ENCODE results near the gene NUP210L. TPM values are rescaled to one million over a fixed set of nuclear protein-coding genes. Genes with fewer than 3 reads are reported as not detected.
A peak's percentile ranks its signal among the peaks of the same experiment; 100 is the strongest.

NUP210L gene
- total and polyA plus RNA-seq, 2 of the 13 experiments (the other 11 are each of a cell fraction or from before 2014, with no cell fraction given), result not detected

DNA sequence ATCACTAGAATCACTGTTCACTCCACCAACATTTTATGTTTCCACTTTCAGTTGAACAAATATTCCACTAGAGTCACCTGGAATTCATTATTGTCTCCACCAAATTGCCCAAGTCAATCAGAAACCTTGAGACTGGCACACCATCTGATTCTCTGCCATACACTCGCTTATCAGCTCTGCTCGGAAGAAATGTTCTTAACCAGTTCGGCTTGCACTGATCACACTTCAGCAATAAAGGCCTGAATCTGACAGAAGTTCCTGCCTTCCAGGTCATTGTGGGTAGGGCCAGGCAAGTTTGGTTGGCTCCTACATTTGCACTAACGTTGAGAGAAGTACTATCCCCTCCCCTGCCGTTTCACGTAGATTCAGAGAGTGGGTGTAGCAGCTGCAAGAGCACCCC, 27.1 kb upstream of the NUP210L start (continued):
- TF ChIP-seq, protein P1, sequence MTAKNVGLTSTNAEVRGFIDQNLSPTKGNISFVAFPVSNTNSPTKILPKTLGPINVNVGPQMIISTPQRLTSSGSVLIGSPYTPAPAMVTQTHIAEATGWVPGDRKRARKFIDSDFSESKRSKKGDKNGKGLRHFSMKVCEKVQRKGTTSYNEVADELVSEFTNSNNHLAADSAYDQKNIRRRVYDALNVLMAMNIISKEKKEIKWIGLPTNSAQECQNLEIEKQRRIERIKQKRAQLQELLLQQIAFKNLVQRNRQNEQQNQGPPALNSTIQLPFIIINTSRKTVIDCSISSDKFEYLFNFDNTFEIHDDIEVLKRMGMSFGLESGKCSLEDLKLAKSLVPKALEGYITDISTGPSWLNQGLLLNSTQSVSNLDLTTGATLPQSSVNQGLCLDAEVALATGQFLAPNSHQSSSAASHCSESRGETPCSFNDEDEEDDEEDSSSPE (CRISPR knock-in tag; IDR thresholded peaks at IDR 0.05), result 0 out of 2 replicates have a peak, but pooled peaks have one; percentile 7
- TF ChIP-seq JUNB (CRISPR knock-in tag; IDR thresholded peaks at IDR 0.05; ENCODE audit: borderline replicate concordance) (no peak), DPF2 (CRISPR knock-in tag; IDR thresholded peaks at IDR 0.05; ENCODE audit: borderline replicate concordance, low read depth) (peak; percentile 47), MIXL1 (CRISPR knock-in tag; IDR thresholded peaks at IDR 0.05) (no peak), TP53 (CRISPR knock-in tag; conservative IDR thresholded peaks at IDR 0.05) (no peak), XRCC5 (optimal IDR thresholded peaks at IDR 0.05; ENCODE audit: low read length) (no peak), RFX1 (IDR thresholded peaks at IDR 0.05) (no peak), GPN1 (CRISPR knock-in tag; IDR thresholded peaks at IDR 0.05; ENCODE audit: borderline replicate concordance) (no peak), ZNF446 (CRISPR knock-in tag; IDR thresholded peaks at IDR 0.05) (no peak), ZSCAN29 (CRISPR knock-in tag; conservative IDR thresholded peaks at IDR 0.05) (no peak), BRCA1 (CRISPR knock-in tag; IDR thresholded peaks at IDR 0.05) (no peak), SAP130 (CRISPR knock-in tag; IDR thresholded peaks at IDR 0.05; ENCODE audit: low read depth) (no peak)
- TF ChIP-seq, protein P2, sequence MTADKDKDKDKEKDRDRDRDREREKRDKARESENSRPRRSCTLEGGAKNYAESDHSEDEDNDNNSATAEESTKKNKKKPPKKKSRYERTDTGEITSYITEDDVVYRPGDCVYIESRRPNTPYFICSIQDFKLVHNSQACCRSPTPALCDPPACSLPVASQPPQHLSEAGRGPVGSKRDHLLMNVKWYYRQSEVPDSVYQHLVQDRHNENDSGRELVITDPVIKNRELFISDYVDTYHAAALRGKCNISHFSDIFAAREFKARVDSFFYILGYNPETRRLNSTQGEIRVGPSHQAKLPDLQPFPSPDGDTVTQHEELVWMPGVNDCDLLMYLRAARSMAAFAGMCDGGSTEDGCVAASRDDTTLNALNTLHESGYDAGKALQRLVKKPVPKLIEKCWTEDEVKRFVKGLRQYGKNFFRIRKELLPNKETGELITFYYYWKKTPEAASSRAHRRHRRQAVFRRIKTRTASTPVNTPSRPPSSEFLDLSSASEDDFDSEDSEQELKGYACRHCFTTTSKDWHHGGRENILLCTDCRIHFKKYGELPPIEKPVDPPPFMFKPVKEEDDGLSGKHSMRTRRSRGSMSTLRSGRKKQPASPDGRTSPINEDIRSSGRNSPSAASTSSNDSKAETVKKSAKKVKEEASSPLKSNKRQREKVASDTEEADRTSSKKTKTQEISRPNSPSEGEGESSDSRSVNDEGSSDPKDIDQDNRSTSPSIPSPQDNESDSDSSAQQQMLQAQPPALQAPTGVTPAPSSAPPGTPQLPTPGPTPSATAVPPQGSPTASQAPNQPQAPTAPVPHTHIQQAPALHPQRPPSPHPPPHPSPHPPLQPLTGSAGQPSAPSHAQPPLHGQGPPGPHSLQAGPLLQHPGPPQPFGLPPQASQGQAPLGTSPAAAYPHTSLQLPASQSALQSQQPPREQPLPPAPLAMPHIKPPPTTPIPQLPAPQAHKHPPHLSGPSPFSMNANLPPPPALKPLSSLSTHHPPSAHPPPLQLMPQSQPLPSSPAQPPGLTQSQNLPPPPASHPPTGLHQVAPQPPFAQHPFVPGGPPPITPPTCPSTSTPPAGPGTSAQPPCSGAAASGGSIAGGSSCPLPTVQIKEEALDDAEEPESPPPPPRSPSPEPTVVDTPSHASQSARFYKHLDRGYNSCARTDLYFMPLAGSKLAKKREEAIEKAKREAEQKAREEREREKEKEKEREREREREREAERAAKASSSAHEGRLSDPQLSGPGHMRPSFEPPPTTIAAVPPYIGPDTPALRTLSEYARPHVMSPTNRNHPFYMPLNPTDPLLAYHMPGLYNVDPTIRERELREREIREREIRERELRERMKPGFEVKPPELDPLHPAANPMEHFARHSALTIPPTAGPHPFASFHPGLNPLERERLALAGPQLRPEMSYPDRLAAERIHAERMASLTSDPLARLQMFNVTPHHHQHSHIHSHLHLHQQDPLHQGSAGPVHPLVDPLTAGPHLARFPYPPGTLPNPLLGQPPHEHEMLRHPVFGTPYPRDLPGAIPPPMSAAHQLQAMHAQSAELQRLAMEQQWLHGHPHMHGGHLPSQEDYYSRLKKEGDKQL (CRISPR knock-in tag; IDR thresholded peaks at IDR 0.05; ENCODE audit: low read depth), result no peak
- TF ChIP-seq, protein P3, sequence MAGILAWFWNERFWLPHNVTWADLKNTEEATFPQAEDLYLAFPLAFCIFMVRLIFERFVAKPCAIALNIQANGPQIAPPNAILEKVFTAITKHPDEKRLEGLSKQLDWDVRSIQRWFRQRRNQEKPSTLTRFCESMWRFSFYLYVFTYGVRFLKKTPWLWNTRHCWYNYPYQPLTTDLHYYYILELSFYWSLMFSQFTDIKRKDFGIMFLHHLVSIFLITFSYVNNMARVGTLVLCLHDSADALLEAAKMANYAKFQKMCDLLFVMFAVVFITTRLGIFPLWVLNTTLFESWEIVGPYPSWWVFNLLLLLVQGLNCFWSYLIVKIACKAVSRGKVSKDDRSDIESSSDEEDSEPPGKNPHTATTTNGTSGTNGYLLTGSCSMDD (CRISPR knock-in tag; IDR thresholded peaks at IDR 0.05), result no peak
- TF ChIP-seq, protein P4, sequence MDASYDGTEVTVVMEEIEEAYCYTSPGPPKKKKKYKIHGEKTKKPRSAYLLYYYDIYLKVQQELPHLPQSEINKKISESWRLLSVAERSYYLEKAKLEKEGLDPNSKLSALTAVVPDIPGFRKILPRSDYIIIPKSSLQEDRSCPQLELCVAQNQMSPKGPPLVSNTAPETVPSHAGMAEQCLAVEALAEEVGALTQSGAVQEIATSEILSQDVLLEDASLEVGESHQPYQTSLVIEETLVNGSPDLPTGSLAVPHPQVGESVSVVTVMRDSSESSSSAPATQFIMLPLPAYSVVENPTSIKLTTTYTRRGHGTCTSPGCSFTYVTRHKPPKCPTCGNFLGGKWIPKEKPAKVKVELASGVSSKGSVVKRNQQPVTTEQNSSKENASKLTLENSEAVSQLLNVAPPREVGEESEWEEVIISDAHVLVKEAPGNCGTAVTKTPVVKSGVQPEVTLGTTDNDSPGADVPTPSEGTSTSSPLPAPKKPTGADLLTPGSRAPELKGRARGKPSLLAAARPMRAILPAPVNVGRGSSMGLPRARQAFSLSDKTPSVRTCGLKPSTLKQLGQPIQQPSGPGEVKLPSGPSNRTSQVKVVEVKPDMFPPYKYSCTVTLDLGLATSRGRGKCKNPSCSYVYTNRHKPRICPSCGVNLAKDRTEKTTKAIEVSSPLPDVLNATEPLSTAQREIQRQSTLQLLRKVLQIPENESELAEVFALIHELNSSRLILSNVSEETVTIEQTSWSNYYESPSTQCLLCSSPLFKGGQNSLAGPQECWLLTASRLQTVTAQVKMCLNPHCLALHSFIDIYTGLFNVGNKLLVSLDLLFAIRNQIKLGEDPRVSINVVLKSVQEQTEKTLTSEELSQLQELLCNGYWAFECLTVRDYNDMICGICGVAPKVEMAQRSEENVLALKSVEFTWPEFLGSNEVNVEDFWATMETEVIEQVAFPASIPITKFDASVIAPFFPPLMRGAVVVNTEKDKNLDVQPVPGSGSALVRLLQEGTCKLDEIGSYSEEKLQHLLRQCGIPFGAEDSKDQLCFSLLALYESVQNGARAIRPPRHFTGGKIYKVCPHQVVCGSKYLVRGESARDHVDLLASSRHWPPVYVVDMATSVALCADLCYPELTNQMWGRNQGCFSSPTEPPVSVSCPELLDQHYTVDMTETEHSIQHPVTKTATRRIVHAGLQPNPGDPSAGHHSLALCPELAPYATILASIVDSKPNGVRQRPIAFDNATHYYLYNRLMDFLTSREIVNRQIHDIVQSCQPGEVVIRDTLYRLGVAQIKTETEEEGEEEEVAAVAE (CRISPR knock-in tag; IDR thresholded peaks at IDR 0.05; ENCODE audit: borderline replicate concordance), result no peak
- TF ChIP-seq, protein P5, sequence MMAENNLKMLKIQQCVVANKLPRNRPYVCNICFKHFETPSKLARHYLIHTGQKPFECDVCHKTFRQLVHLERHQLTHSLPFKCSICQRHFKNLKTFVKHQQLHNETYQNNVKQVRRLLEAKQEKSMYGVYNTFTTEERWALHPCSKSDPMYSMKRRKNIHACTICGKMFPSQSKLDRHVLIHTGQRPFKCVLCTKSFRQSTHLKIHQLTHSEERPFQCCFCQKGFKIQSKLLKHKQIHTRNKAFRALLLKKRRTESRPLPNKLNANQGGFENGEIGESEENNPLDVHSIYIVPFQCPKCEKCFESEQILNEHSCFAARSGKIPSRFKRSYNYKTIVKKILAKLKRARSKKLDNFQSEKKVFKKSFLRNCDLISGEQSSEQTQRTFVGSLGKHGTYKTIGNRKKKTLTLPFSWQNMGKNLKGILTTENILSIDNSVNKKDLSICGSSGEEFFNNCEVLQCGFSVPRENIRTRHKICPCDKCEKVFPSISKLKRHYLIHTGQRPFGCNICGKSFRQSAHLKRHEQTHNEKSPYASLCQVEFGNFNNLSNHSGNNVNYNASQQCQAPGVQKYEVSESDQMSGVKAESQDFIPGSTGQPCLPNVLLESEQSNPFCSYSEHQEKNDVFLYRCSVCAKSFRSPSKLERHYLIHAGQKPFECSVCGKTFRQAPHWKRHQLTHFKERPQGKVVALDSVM (CRISPR knock-in tag; IDR thresholded peaks at IDR 0.05), result no peak

Data from HepG2 (cell line).